ENCODE data around the gene NEK10. TPM values are rescaled to one million over a fixed set of nuclear protein-coding genes. Genes with fewer than 3 reads are reported as not detected.
"Not testable (repeated sequence)": the region's sequence is repeated elsewhere in the genome, so short reads cannot be mapped to it uniquely, and the experiment has no call there.

The NEK10 gene
- total and polyA plus RNA-seq, 12 donors, result 0.16 to 4.8 (median 0.65) TPM

DNA sequence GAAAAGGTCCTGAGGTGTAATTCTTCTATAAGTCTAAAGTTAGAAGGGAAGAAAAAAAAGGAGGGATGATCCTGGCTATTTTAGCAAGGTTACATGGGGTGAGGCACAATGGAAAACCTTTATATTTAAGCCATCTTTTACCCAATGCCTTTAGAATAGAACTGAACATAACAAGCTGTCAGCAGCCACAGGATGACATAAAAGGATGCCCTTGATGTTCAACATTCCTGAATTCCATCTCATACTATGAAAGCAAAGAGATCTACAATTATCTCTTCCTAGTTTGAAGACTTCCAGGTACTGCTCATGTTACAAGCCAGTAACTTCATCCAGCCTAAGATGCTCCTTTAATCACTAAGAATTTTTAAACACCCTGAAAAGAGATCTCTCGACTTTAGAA lies 26.9 kb downstream of the NEK10 start:
- no peaks in the 10 kb centered on the region for H3K36me3 ChIP-seq (replicated peaks in 1 of 2)
- H3K27me3 ChIP-seq, result no peaks in the 10 kb centered on the region
- no peak overlapping the region for H3K27ac ChIP-seq
- intact Hi-C loops (cut with DNase I), result no loop called here
- no peaks in the 10 kb centered on the region for H3K9me3 ChIP-seq (replicated peaks in 1 of 3)
- DNase-seq, result no peak
- 84 to 96% (median 94%) methylated on average over 1 of the region's 1 CpG for WGBS, 4 donors
- H3K4me1 ChIP-seq (replicated peaks in 1 of 2), result no peaks in the 10 kb centered on the region
- H3K4me3 ChIP-seq, result no peak overlapping the region
- no peak for TF ChIP-seq POLR2A (IDR thresholded peaks at IDR 0.05)

DNA sequence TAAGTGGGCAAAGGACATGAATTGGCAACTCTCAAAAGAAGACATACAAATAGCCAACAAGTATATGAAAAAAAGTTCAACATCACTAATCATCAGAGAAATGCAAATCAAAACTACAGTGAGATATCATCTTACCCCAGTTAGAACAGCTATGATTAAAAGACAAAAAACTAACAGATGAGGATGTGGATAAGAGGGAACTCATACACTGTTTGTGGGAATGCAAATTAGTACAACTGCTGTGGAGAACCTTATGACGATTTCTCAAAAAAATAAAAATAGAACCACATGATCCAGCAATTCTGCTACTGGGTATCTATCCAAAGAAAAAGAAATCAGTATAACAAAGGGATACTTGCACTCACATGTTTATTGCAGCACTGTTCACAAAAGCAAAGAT lies 28.6 kb downstream of the NEK10 start:
- WGBS, 4 donors, result 54 to 71% (median 69%) methylated on average over 1 of the region's 1 CpG
- intact Hi-C loops (cut with DNase I), result no loop called here

DNA sequence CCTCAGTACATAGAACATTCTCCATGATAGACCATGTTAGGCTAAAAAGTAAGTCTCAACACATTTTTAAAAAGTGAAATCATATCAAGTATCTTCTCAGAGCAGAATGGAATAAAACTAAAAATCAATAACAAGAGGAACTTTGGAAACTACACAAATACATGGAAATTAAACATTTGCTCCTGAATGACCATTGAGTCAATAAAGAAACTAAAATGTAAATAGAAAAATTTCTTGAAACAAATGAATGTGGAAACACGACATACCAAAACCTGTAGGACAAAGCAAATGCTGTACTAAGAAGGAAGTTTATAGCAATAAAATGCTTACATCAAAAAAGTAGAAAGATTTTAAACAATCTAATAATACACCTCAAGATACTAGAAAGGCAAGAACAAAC lies 33.6 kb downstream of the NEK10 start:
- no peaks in the 10 kb centered on the region for H3K36me3 ChIP-seq (replicated peaks in 1 of 2)
- H3K4me3 ChIP-seq, result no peak overlapping the region
- DNase-seq, result no peak
- 86 to 95% (median 91%) methylated on average over 1 of the region's 1 CpG for WGBS, 4 donors
- H3K4me1 ChIP-seq (replicated peaks in 1 of 2), result no peaks in the 10 kb centered on the region
- no peak overlapping the region for H3K27ac ChIP-seq
- no peaks in the 10 kb centered on the region for H3K27me3 ChIP-seq
- intact Hi-C loops (cut with DNase I), result no loop called here
- H3K9me3 ChIP-seq (replicated peaks in 1 of 3), result no peaks in the 10 kb centered on the region
- no peak for TF ChIP-seq POLR2A (IDR thresholded peaks at IDR 0.05)
- TF ChIP-seq, protein P1, sequence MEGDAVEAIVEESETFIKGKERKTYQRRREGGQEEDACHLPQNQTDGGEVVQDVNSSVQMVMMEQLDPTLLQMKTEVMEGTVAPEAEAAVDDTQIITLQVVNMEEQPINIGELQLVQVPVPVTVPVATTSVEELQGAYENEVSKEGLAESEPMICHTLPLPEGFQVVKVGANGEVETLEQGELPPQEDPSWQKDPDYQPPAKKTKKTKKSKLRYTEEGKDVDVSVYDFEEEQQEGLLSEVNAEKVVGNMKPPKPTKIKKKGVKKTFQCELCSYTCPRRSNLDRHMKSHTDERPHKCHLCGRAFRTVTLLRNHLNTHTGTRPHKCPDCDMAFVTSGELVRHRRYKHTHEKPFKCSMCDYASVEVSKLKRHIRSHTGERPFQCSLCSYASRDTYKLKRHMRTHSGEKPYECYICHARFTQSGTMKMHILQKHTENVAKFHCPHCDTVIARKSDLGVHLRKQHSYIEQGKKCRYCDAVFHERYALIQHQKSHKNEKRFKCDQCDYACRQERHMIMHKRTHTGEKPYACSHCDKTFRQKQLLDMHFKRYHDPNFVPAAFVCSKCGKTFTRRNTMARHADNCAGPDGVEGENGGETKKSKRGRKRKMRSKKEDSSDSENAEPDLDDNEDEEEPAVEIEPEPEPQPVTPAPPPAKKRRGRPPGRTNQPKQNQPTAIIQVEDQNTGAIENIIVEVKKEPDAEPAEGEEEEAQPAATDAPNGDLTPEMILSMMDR (IDR thresholded peaks at IDR 0.05), result no peak

More for the DNA sequence above, 28.6 kb downstream of the NEK10 start:
- no peaks in the 10 kb centered on the region for H3K9me3 ChIP-seq (replicated peaks in 1 of 3)
- H3K27ac ChIP-seq, result no peak overlapping the region
- no peak for TF ChIP-seq POLR2A (IDR thresholded peaks at IDR 0.05)
- H3K4me3 ChIP-seq, result no peak overlapping the region
- H3K4me1 ChIP-seq (replicated peaks in 1 of 2), result no peaks in the 10 kb centered on the region
- no peaks in the 10 kb centered on the region for H3K36me3 ChIP-seq (replicated peaks in 1 of 2)
- H3K27me3 ChIP-seq, result no peaks in the 10 kb centered on the region
- no peak for DNase-seq

DNA sequence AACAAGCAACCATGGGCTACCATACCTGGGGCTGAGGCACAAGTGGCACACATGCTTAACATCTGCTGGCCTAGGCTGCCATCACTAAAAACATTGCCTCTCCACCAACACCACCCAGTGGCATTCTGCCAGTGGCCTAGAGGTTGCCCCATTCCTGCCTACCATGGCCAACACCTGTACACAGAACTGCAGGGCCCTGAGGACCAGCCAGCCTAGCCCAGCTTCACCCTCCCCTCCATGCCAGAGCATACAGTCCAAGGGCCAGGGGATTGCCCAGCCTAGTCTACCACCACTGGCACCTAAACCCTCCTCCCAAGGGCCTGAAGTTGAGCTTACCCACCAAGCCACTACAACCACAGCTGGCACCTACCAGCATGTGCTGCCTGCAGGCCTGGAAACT lies 35.3 kb downstream of the NEK10 start:
- intact Hi-C loops (cut with DNase I), result no loop called here
- H3K27me3 ChIP-seq, result no peaks in the 10 kb centered on the region
- no peak for TF ChIP-seq POLR2A (IDR thresholded peaks at IDR 0.05)
- TF ChIP-seq, protein P1 (IDR thresholded peaks at IDR 0.05), result no peak
- no peak overlapping the region for H3K4me3 ChIP-seq
- no peaks in the 10 kb centered on the region for H3K4me1 ChIP-seq (replicated peaks in 1 of 2)
- no peaks in the 10 kb centered on the region for H3K36me3 ChIP-seq (replicated peaks in 1 of 2)
- H3K27ac ChIP-seq, result no peak overlapping the region
- DNase-seq, result no peak
- no peaks in the 10 kb centered on the region for H3K9me3 ChIP-seq (replicated peaks in 1 of 3)

DNA sequence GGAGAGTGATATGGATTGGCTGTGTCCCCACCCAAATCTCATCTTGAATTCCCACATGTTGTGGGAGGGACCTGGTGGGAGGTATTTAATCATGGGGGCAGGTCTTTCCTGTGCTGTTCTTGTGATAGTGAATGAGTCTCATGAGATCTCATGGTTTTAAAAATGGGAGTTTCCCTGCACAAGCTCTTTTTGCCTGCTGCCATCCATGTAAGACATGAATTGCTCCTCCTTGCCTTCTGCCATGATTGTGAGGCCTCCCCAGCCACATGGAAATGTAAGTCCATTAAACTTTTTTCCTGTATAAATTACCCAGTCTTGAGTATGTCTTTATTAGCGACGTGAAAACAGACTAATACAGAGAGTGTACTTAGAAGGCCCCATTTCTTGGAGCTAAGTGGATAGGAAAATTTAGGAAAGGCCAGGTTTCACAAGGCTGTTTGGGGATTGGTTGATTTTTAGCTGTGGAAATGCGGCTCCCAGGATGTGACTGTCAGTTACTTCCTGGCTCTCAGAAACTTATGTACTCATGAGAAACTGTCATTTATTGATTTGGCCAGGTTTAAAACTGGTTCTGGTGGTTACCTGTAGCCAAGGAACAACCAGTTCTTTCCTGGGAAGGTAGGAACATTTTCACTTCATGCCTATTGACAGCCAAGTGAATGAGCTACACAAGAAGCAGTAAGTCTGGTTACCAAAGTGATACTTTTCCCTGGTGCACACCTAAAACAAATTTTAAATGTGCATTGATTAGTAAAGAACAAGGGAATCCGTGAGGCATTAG lies 40.0 kb downstream of the NEK10 start:
- H3K27ac ChIP-seq; H3K36me3 ChIP-seq (replicated peaks in 1 of 2); H3K4me3 ChIP-seq; DNase-seq; H3K9me3 ChIP-seq (replicated peaks in 1 of 3); intact Hi-C loops (cut with DNase I); H3K4me1 ChIP-seq (replicated peaks in 1 of 2); H3K27me3 ChIP-seq: not testable (repeated sequence)
- 93 to 97% (median 96%) methylated on average over 4 of the region's 4 CpGs for WGBS, 4 donors

Data from adrenal gland (tissue), 12 donors.